Esophagus muscularis mucosa (tissue), 4 donors: ENCODE data around the gene SLC35B2. TPM values are rescaled to one million over a fixed set of nuclear protein-coding genes. Genes with fewer than 3 reads are reported as not detected.

Experiments used
- DNase-seq: peaks from one replicate; pipeline ENCODE4 v3.0.0-alpha.2; 2017; ENCODE audit errors: extremely low spot score
- H3K27ac ChIP-seq, 4 donors: fragments of 200-600 bp; sonication (generic); replicated peaks in 1 of 4; 1 replicate in 3 of 4; 2 replicates in 1 of 4; pipeline ENCODE4 v1.5.1; 2016 to 2019; ENCODE audit warnings: mild to moderate bottlenecking in 1 of 4
- H3K27me3 ChIP-seq, 4 donors: fragments of 200-600 bp; sonication (generic); one replicate each; pipeline versions ENCODE4 v1.5.1 to v1.6.0; 2016 to 2019
- H3K36me3 ChIP-seq, 4 donors: fragments of 200-600 bp; sonication (generic); one replicate each; pipeline ENCODE4 v1.5.1; 2016 to 2019
- H3K4me1 ChIP-seq, 4 donors: fragments of 200-600 bp; sonication (generic); one replicate each; pipeline ENCODE4 v1.5.1; 2016 to 2019
- H3K4me3 ChIP-seq, 4 donors: fragments of 200-600 bp; sonication (generic); 1 replicate in 2 of 4; 2 replicates in 2 of 4; pipeline ENCODE4 v1.5.1; 2016 to 2019; ENCODE audit warnings: mild to moderate bottlenecking in 4 of 4, moderate library complexity in 1 of 4
- H3K9me3 ChIP-seq, 4 donors: fragments of 200-600 bp; sonication (generic); 1 replicate in 3 of 4; 2 replicates in 1 of 4; pipeline ENCODE4 v1.5.1; 2016 to 2019
- CTCF ChIP-seq, 3 experiments: fragments of 200-600 bp in 2 of 3; fragments of 450-650 bp in 1 of 3; sonication (generic) in 2 of 3; IDR thresholded peaks; one replicate each; pipeline ENCODE4 v1.5.1; 2017 to 2019; ENCODE audit warnings: antibody characterized with exemption in 3 of 3, mild to moderate bottlenecking in 2 of 3, moderate library complexity in 1 of 3
- EP300 ChIP-seq: sonication (generic); formaldehyde crosslinking; IDR thresholded peaks from one replicate; pipeline ENCODE4 v1.6.1; 2017; ENCODE audit warnings: antibody characterized with exemption
- POLR2A ChIP-seq: fragments of 450-650 bp; IDR thresholded peaks from one replicate; pipeline ENCODE4 v1.6.1; 2017; ENCODE audit warnings: antibody characterized with exemption, moderate library complexity, mild to moderate bottlenecking, low read depth
- POLR2AphosphoS5 ChIP-seq, 2 donors: sonication (generic); formaldehyde crosslinking; IDR thresholded peaks; one replicate each; pipeline ENCODE4 v1.6.1; 2017; ENCODE audit warnings: antibody characterized with exemption in 2 of 2
- WGBS: methylation state at CpG from one replicate; pipeline ENCODE4 v1.1.5; 2018; 5-methylcytosine and 5-hydroxymethylcytosine counted together
- intact Hi-C: fragments of 100-400 bp; cut with DNase I; formaldehyde crosslinking; loops from one replicate; pipeline ENCODE4 v1.15.1; 2023
- total RNA-seq, 4 donors: library from RNA; depleted of rRNA; stranded (reverse); fragments of >200 nt; gene quantifications; one replicate each; pipeline versions ENCODE4 v1.1.0 to v1.2.1, GENCODE V29; 2016

The SLC35B2 gene
- total RNA-seq, 4 donors from 2014 or later, result 22.8 to 37.9 (median 32.6) TPM

GRCh38 chr6:44255871-44256774, 1.2 kb downstream of the SLC35B2 start:
- Histone ChIP-seq H3K4me1 (peaks cover 21 to 57% (median 50%) of the 10 kb centered on the region in 4 donors), H3K4me3 (peak overlapping the region; percentile 95 to 99 (median 98)), H3K27ac (peak overlapping the region; percentile 92 to 97 (median 94)), H3K9me3 (no peaks in the 10 kb centered on the region), H3K27me3 (no peaks in the 10 kb centered on the region), H3K36me3 (peaks cover 39 to 70% (median 60%) of the 10 kb centered on the region in 4 donors)
- intact Hi-C loops, result loop anchor here (2.0 kb wide), 1 partner anchor 83 kb away; no protein-coding TSS in a partner anchor
- no peak for DNase-seq
- TF ChIP-seq POLR2AphosphoS5 (IDR thresholded peaks at IDR 0.05) (no peak), POLR2A (no peak), EP300 (no peak), CTCF (IDR thresholded peaks at IDR 0.05) (no peak)
- WGBS, result 14% methylated on average over 11 of the region's 15 CpGs

- Histone ChIP-seq H3K36me3 (peaks cover 48 to 77% (median 68%) of the 10 kb centered on the region in 4 donors), H3K9me3 (no peaks in the 10 kb centered on the region), H3K27ac (peak overlapping the region in 2 of 4 donors; percentile 33 to 97), H3K4me1 (peaks cover 26 to 61% (median 58%) of the 10 kb centered on the region in 4 donors), H3K4me3 (no peak overlapping the region), H3K27me3 (no peaks in the 10 kb centered on the region)
- 70% methylated on average over 8 of the region's 16 CpGs for WGBS
- TF ChIP-seq POLR2AphosphoS5 (IDR thresholded peaks at IDR 0.05) (no peak), CTCF (IDR thresholded peaks at IDR 0.05) (no peak), EP300 (no peak), POLR2A (no peak)
- intact Hi-C loops, result no loop called here
- DNase-seq, result no peak
Observed at GRCh38 chr6:44255105-44255808, 2.1 kb downstream of the SLC35B2 start.

GRCh38 chr6:44254191-44255104, 2.9 kb downstream of the SLC35B2 start:
- no peak for DNase-seq
- no peaks in the 10 kb centered on the region for H3K27me3 ChIP-seq
- intact Hi-C loops, result no loop called here
- H3K36me3 ChIP-seq, result peaks cover 56 to 81% (median 70%) of the 10 kb centered on the region in 4 donors
- H3K4me3 ChIP-seq, result no peak overlapping the region
- peaks cover 27 to 69% (median 66%) of the 10 kb centered on the region in 4 donors for H3K4me1 ChIP-seq
- H3K9me3 ChIP-seq, result no peaks in the 10 kb centered on the region
- peak overlapping the region in 1 of 4 donors; percentile 33 for H3K27ac ChIP-seq
- no peak for TF ChIP-seq CTCF (IDR thresholded peaks at IDR 0.05)
- WGBS, result 80% methylated on average over 12 of the region's 12 CpGs

- DNase-seq, result no peak
- no peak for TF ChIP-seq POLR2A
- TF ChIP-seq CTCF (IDR thresholded peaks at IDR 0.05), result peak; percentile 25 to 49 (median 30)
- no peak for TF ChIP-seq POLR2AphosphoS5 (IDR thresholded peaks at IDR 0.05)
- TF ChIP-seq EP300, result no peak
- intact Hi-C loops, result no loop called here
- Histone ChIP-seq H3K27ac (peak overlapping the region in 1 of 4 donors; percentile 1), H3K36me3 (peaks cover 63 to 81% (median 75%) of the 10 kb centered on the region in 4 donors), H3K4me1 (peaks cover 36 to 78% (median 76%) of the 10 kb centered on the region in 4 donors), H3K4me3 (no peak overlapping the region), H3K27me3 (no peaks in the 10 kb centered on the region), H3K9me3 (no peaks in the 10 kb centered on the region)
- WGBS, result 75% methylated on average over 10 of the region's 10 CpGs
Observed at GRCh38 chr6:44253307-44254101, 3.8 kb downstream of the SLC35B2 start.
